Measurements from ENCODE around the gene CLNS1A. TPM values are rescaled to one million over a fixed set of nuclear protein-coding genes. Genes with fewer than 3 reads are reported as not detected.

CLNS1A gene
- total RNA-seq, 3 donors from 2014 or later = 57.4 to 129 (median 110) TPM

GRCh38 chr11:77668760-77669159 lies 31.2 kb upstream of the CLNS1A start:
- H3K27ac ChIP-seq = no peak overlapping the region
- H3K27me3 ChIP-seq = no peaks in the 10 kb centered on the region
- intact Hi-C loops (cut with DNase I; ENCODE audit: low total_unique reads) = no loop called here
- TF ChIP-seq CTCF (IDR thresholded peaks at IDR 0.05) (no peak), POLR2A (IDR thresholded peaks at IDR 0.05) (no peak), POLR2AphosphoS5 (IDR thresholded peaks at IDR 0.05) (no peak)
- no peak for DNase-seq (ENCODE audit: low spot score in 2 of 2)
- H3K36me3 ChIP-seq = no peaks in the 10 kb centered on the region
- H3K9me3 ChIP-seq = no peaks in the 10 kb centered on the region
- H3K4me3 ChIP-seq = no peak overlapping the region
- no peaks in the 10 kb centered on the region for H3K4me1 ChIP-seq

- Histone ChIP-seq H3K4me1 (no peaks in the 10 kb centered on the region), H3K9me3 (no peaks in the 10 kb centered on the region), H3K4me3 (no peak overlapping the region), H3K36me3 (no peaks in the 10 kb centered on the region), H3K27me3 (no peaks in the 10 kb centered on the region), H3K27ac (no peak overlapping the region)
- no peak for TF ChIP-seq CTCF (IDR thresholded peaks at IDR 0.05)
- no peak for DNase-seq (ENCODE audit: low spot score in 2 of 2)
- intact Hi-C loops (cut with DNase I; ENCODE audit: low total_unique reads) = no loop called here
Observed at GRCh38 chr11:77665240-77665965, 27.8 kb upstream of the CLNS1A start.

GRCh38 chr11:77661670-77662069 lies 24.1 kb upstream of the CLNS1A start:
- TF ChIP-seq CTCF (IDR thresholded peaks at IDR 0.05) = no peak
- TF ChIP-seq POLR2A (IDR thresholded peaks at IDR 0.05) = no peak
- TF ChIP-seq POLR2AphosphoS5 (IDR thresholded peaks at IDR 0.05) = no peak
- Histone ChIP-seq H3K9me3 (no peaks in the 10 kb centered on the region), H3K36me3 (no peaks in the 10 kb centered on the region), H3K4me1 (no peaks in the 10 kb centered on the region), H3K27me3 (no peaks in the 10 kb centered on the region), H3K27ac (no peak overlapping the region), H3K4me3 (no peak overlapping the region)
- DNase-seq (ENCODE audit: low spot score in 2 of 2) = no peak
- intact Hi-C loops (cut with DNase I; ENCODE audit: low total_unique reads) = no loop called here

GRCh38 chr11:77660947-77661346 lies 23.4 kb upstream of the CLNS1A start:
- no peak for DNase-seq (ENCODE audit: low spot score in 2 of 2)
- Histone ChIP-seq H3K4me3 (no peak overlapping the region), H3K36me3 (no peaks in the 10 kb centered on the region), H3K9me3 (no peaks in the 10 kb centered on the region), H3K27me3 (no peaks in the 10 kb centered on the region), H3K27ac (no peak overlapping the region), H3K4me1 (no peaks in the 10 kb centered on the region)
- TF ChIP-seq POLR2A (IDR thresholded peaks at IDR 0.05) (no peak), CTCF (IDR thresholded peaks at IDR 0.05) (no peak), POLR2AphosphoS5 (IDR thresholded peaks at IDR 0.05) (no peak)
- intact Hi-C loops (cut with DNase I; ENCODE audit: low total_unique reads) = no loop called here

GRCh38 chr11:77658213-77659013 lies 20.8 kb upstream of the CLNS1A start:
- TF ChIP-seq CTCF (IDR thresholded peaks at IDR 0.05) (no peak), POLR2A (IDR thresholded peaks at IDR 0.05) (no peak), POLR2AphosphoS5 (IDR thresholded peaks at IDR 0.05) (no peak)
- H3K4me1 ChIP-seq = no peaks in the 10 kb centered on the region
- intact Hi-C loops (cut with DNase I; ENCODE audit: low total_unique reads) = no loop called here
- no peak overlapping the region for H3K27ac ChIP-seq
- H3K9me3 ChIP-seq = no peaks in the 10 kb centered on the region
- DNase-seq (ENCODE audit: low spot score in 2 of 2) = no peak
- H3K36me3 ChIP-seq = no peaks in the 10 kb centered on the region
- H3K4me3 ChIP-seq = no peak overlapping the region
- no peaks in the 10 kb centered on the region for H3K27me3 ChIP-seq
